NOMO-1 treated with DMSO at 0.1 percent for 48 hours (cell line): ENCODE measurements around the gene PLEKHN1.
A peak's percentile ranks its signal among the peaks of the same experiment; 100 is the strongest.
"Not testable (repeated sequence)": the region's sequence is repeated elsewhere in the genome, so short reads cannot be mapped to it uniquely, and the experiment has no call there.

ENCODE experiments used
- DNase-seq: peaks from one replicate; lab custom pipeline; 2025; ENCODE audit not compliant: unreplicated experiment; lab: John Stamatoyannopoulos, UW

Gene PLEKHN1

DNA sequence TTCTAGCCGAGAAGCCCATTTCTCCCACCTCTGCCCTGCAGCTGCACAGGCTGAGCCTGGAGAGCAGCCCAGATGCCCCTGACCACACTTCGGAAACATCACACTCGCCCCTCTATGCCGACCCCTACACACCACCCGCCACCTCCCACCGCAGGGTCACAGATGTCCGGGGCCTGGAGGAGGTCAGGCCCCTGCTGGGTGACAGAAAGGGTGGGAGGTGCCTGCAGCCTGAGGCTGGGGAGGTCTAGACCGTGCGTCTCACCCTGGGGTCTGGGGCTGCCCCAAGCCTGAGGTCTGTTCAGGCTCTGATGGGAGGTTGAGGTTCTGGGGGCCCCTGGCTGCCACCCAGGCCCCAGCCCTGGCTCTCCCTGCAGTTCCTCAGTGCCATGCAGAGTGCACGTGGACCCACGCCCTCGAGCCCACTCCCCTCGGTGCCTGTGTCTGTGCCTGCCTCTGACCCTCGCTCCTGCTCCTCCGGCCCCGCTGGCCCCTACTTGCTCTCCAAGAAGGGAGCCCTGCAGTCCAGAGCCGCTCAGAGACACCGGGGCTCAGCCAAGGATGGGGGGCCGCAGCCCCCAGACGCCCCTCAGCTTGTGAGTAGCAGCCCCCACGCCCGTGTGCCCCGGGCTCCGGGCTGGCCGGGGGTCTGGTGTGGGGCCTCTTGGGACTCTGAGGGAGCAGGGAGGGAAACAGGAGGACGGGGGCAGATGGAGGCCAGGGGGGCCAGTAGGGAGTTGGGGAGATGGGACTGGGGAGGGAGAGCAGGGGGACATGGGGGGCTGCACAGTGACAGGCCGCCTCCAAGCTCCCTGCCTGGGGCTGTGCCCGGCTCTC is 7.4 kb downstream of the PLEKHN1 start:
- no peak for DNase-seq

GRCh38 chr1:974293-974640 is 8.0 kb downstream of the PLEKHN1 start:
- no peak for DNase-seq

DNA sequence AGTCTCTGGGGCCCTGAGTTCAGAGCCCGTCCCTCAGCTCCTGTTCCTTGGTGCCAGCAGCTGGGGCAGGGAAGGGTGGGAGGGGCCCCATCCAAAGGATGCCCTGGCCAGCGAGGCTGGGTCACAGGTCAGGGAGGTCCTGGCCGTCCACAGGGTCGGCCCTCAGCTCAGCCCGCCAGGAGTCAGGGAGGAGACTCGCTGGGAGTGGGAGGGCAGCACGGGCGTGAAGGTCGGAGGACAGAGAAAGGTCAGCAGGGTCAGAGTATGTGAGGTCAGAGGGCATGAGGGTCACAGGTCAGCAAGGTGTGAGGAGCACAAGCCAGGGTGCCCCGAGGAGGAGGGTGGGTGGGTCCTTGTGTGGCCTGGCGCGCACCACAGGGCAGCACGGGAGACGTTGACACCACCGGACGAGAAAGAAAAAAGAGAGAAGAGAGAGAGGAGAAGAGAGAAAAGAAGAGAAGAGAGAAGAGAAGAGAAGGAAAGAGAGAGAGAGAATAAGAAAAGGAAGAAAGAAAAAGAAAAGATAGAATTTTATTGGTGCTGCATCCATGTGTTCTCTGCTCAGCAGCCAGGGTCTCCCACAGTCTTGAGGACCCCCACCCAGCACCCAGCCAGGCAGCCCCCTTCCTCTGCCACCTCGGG is 8.5 kb downstream of the PLEKHN1 start:
- DNase-seq = no peak

DNA sequence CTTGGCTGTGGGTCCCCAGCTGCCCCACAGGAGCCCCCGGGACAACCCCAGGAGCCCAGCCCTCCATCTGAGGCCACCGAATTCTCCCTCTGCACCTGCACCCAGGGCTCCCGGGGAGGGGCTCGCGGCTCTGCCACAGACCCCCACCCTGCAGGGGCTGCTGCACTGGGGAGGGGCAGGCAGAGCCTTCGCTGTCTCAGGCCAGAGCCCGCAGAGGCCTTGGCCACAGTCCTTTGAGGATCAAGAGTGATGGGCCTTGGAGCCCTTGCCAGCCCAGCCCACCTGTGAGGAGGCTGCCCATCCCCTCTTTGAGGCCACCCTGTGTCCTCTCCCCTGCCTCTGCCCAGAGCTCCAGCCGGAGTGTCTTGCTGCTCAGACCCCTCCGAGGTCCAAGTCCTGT is 9.1 kb downstream of the PLEKHN1 start:
- DNase-seq = no peak

DNA sequence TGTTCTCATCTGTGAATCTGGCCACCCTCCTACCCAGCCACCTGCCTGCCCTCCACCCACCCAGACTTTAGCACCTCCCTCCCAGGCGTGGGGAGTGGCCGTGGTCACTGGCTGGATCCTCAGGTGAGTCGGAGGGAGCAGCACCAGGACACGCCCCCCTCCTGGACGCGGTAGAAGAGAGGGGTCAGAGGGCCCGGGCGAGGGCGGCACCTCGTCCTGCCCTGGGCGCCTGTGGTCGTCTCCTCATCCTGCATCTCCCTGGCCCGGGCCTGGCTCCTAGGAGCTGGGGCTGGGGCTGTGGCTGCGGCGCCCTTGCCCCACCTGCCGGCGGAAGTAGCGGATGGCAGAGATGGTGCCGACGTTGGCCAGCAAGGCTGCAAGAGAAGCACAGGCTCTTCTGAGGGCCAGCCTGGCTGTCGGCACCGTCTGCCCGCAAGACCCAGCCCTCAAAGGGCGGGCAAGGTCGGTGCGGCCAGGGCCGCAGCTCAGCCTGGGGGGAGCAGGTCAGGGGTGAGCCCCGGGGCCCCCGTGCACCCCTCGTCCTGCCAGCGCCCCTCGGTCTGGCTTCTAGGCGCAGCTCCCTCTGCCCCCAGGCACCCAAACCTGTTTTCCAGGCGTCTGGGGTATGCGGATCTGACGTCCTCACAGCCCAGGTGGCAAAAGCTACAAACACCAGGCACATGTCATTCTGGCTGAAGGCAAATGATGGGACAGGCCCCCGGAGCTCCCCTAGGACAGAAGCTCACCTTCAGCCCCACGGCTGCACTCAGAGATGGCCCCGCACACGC is 9.8 kb downstream of the PLEKHN1 start:
- DNase-seq = peak; percentile 40

DNA sequence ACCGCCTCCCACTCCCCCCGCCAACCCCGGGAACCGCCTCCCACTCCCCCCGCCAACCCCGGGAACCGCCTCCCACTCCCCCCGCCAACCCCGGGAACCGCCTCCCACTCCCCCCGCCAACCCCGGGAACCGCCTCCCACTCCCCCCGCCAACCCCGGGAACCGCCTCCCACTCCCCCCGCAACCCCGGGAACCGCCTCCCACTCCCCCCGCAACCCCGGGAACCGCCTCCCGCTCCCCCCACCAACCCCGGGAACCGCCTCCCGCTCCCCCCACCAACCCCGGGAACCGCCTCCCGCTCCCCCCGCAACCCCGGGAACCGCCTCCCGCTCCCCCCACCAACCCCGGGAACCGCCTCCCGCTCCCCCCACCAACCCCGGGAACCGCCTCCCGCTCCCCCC is 10.5 kb downstream of the PLEKHN1 start:
- DNase-seq = not testable (repeated sequence)

- DNase-seq = no peak
Observed at GRCh38 chr1:978069-978834, 12.0 kb downstream of the PLEKHN1 start.

DNA sequence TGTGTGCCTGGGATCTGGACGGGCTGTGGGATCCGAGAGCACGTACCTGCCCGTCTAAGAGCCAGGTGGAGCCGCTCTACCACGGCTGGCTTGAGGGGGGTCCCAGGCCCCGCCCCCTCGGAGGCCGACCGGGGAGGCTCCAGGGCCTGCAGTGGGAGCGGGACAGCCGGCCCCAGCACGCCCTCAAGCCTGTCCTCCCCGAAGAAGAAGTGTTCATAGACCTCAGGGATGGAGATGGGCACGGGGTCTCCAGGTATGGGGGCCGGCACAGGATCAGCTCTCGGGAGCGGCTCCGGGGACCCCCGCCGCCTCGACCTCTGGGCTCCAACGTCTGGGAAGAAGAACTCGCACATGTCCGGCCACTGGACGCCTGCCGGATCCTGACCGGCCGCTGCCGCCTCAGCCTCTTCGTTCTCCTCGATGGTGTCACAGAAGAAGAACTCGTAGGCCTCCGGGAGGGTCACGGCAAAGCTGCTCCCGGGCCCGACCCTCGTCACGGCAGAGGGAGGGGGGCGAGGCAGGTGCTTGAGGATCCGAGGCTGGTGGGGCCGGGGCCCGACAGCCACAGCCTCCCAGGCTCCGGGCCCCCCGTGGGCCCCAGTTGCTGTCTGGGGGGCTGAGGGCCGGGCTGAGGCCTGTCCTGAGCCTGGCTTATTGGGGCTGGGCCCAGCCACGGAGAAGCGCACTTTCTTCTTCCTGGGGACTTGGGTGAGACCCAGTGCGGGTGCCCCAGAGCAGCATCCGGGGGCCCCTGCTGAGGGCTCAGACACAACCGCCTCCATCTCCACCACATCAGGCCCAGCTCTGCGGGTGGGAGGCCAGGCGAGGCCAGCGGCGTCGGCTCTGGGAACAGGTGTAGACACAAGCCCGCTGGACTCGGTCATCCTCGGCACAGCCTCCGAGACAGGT is 12.8 kb downstream of the PLEKHN1 start:
- DNase-seq = no peak

- no peak for DNase-seq
Observed at GRCh38 chr1:979744-980072, 13.4 kb downstream of the PLEKHN1 start.

GRCh38 chr1:980137-980571 is 13.9 kb downstream of the PLEKHN1 start:
- DNase-seq = no peak

DNA sequence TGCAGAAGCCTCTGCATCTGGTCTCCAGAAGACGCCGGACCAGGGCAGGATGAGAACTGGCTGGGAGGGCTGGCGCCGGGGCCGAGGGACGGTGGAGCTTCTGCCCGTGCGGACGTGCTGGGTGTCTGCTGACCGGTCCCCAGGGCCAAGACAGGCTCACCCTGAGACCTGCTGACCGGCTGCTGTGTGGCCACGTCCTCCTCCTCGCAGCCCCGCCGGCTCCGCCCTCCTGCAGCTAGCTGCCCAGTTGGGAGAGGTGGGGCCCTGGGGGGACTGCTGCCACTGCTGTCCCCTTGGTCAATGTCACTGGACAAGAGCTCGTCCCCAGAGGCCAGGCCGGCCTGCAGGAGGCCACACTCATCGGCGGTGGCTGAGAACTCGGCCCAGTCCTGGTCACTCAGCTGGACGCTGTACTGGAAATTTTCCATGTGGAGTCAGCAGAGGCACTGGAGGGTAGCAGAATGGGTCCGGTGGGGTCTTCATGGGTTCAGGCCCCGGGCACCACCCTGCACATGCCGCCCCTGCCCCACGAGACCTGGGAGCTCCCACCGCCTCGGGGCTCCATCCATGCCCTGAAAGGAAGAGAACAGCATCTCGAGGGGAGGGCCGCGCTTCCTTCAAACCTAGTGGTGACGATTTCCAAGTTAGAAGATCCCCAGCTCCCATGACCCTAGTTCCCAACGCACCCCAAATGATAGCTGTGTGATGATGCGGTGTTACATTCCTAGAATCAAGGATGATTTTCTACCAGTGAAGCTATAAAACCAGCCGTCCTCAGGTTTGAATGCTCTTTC is 14.5 kb downstream of the PLEKHN1 start:
- no peak for DNase-seq

DNA sequence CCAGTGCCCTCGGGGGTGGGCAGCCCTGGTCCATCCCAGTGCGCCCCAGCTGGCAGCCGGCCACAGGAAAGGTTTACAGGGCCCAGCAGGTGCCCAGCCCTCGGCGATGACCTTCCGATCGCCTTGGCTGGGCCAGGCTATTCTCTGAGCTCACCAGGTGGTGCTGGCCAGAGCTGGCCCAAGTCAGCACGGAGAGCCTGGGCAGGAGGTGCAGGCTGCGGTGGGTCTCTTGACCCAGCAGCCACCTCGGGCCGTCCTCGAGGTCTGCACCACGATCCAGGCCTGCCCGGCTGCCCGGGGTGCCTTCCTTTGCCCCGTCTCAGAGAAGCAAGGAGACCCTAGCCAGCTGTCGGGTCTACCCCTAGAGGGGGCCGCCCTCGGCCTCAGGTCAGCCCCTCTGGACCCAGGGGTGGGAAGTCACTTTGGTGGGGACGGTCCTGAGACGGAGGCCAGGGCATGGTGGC is 15.2 kb downstream of the PLEKHN1 start:
- DNase-seq = no peak

DNA sequence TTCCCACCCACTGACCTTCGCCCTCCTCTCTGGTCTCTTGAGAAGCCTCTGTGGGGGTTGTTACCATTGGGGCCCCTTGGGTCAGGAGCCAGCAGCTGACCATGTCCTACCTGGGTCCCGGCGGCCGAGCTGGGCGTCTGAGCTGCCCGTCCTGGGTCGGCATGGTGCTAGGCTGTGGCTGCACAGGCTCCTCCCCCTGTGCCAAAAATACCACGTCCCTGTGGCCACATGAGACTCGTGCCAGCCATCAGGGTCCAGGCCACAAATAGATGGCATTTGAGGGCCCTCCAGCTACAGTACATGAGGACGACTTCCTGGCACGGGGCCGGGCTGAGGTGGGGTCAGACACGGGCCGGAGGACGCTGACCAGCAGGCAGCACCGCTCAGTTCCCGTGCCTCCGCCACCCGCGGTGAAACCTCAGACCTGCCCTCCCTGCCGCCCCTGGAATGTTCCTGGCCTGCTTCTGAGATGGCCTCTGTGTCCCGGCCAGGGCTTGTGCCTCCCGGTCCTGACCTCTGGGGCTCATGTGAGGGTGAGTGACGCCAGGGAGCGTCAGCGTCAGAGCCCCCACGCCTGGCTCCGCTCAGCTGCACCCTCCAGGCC is 15.8 kb downstream of the PLEKHN1 start, which contains the start of gene PERM1:
PERM1 (minus strand) TSS at position 139 of the 604 bp plus-strand sequence. CDS start 1,064 bp downstream, outside the sequence.
- no peak for DNase-seq

DNA sequence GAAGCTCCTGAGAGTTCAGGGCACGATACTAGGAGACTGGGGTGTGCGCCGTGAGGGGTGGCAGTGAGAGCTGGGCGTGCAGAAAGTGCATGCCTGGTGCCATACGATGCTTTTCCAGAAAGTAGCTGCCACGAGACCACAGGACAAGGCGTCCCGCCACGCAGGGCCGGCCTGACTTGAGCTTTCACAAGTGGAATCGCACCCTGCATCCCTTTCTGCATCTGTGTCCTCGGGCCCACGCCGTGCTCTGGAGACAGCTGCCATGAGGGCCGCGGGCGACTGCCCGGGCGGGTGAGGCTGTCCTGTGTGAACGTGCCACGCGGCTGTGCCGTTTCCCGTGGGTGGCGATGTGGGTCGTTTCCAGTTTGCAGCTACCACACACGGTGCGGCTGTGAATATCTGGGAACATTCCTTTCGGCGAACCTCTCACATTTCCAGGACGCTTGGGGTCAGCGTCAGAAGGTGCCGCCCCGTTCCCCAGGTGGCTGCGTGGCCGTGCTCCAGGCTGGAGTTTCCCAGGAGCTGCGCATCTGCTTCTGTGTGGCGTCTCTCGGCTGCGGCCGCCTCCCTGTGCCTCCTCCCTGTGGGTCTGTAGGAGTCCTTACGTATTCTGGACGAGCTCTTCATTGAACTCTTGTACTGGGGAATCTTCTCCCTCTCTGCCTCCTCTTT is 16.6 kb downstream of the PLEKHN1 start:
- no peak for DNase-seq

- no peak for DNase-seq
Observed at GRCh38 chr1:983798-984475, 17.7 kb downstream of the PLEKHN1 start.

DNA sequence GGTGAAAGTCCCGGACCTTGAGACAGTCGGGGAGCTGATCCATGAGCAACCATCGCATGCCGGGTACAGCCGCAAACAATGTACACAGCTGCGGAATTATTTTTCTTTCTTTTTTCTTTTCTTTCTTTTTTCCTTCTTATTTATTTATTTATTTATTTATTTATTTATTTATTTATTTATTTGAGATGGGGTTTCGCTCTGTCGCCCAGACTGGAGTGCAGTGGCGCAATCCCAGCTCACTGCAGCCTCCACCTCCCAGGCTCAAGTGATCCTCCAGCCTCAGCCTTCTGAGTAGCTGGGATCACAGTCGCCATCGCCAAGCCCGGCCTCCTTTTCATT is 18.2 kb downstream of the PLEKHN1 start:
- DNase-seq = no peak

- no peak for DNase-seq
Observed at GRCh38 chr1:985126-985525, 18.8 kb downstream of the PLEKHN1 start.

DNA sequence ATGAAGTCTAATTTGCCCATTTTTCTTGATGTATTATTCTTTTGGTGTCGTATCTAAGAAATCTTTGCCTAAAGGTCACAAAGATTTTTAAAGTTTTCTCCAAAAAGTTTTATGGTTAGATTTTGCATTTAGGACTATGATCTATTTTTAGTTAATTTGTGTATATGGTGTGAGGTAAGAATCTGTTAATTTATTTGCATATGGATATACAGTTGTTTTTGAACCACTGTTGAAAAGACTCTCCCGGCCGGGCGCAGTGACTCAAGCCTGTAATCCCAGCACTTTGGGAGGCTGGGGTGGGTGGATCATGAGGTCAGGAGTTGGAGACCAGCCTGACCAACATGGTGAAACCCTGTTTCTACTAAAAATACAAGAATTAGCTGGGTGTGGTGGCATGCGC is 21.8 kb downstream of the PLEKHN1 start:
- DNase-seq = not testable (repeated sequence)
